ENCODE data around the gene METAP1. TPM values are rescaled to one million over a fixed set of nuclear protein-coding genes. Genes with fewer than 3 reads are reported as not detected.

The METAP1 gene
- total and polyA plus RNA-seq, 2 of the 8 experiments (the other 6 are each of a cell fraction or from before 2014, with no cell fraction given): 50.6 to 85.2 TPM

DNA sequence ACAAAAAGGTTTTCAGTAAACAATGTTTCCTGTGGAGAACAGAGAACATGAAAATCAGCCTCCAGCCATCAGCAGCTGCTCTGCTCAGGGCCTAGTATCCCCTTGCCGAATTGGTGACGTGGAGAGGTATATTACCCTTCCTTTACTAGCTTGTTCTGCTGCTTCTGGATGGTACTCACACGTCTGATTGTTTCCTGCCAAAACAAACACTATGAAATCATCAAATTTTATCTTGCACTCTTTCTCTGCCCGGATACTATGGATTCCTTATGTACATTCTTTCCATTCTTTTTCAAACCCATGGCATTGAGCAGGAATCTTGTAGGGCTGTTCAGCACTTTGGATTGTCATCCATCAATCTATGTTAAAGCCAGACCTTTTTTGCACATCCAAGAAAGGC is 18.8 kb upstream of the METAP1 start:
- FAIRE-seq: no peak
- H3K4me2 ChIP-seq (ENCODE audit: insufficient read depth in 1 of 2, low read depth in 2 of 2, low read length in 2 of 2): no peak overlapping the region
- TF ChIP-seq CBX5 (IDR thresholded peaks at IDR 0.05; ENCODE audit: low read depth, low read length) (no peak), CHD2 (IDR thresholded peaks at IDR 0.05; ENCODE audit: low read length) (no peak), FOSL1 (IDR thresholded peaks at IDR 0.05; ENCODE audit: insufficient read depth, low read depth, low read length) (no peak), BACH1 (IDR thresholded peaks at IDR 0.05; ENCODE audit: low read length) (no peak), SIX5 (IDR thresholded peaks at IDR 0.05; ENCODE audit: low read depth, low read length) (no peak), YY1 (IDR thresholded peaks at IDR 0.05; ENCODE audit: low read depth, low read length) (no peak), HDAC6 (IDR thresholded peaks at IDR 0.05; ENCODE audit: low read depth, low read length) (no peak), TAF7 (optimal IDR thresholded peaks at IDR 0.05; ENCODE audit: borderline replicate concordance, low read depth, low read length) (no peak), KDM1A (IDR thresholded peaks at IDR 0.05; ENCODE audit: borderline replicate concordance, low read length) (no peak), RFX5 (IDR thresholded peaks at IDR 0.05; ENCODE audit: borderline replicate concordance, low read depth, low read length) (no peak), NRF1 (IDR thresholded peaks at IDR 0.05; ENCODE audit: low read depth, low read length) (no peak), RNF2 (IDR thresholded peaks at IDR 0.05; ENCODE audit: borderline replicate concordance, low read depth, low read length, missing control alignments, poor library complexity, severe bottlenecking) (no peak), TCF12 (IDR thresholded peaks at IDR 0.05; ENCODE audit: low read depth, low read length) (no peak), PHF8 (conservative IDR thresholded peaks at IDR 0.05; ENCODE audit: low read depth, low read length) (no peak), EGR1 (IDR thresholded peaks at IDR 0.05; ENCODE audit: borderline replicate concordance, low read depth, low read length) (no peak)

More for the DNA sequence above, 18.8 kb upstream of the METAP1 start:
- Histone ChIP-seq H2AFZ (ENCODE audit: low read length) (no peak overlapping the region), H2BK12ac (ENCODE audit: low read depth, low read length) (no peak overlapping the region), H2BK5ac (ENCODE audit: low read depth, low read length) (no peak overlapping the region), H3K27me3 (replicated peaks in 1 of 4; ENCODE audit: control insufficient read depth in 3 of 4, extremely low read depth in 1 of 4, insufficient read depth in 3 of 4, low read length in 3 of 4) (no peaks in the 10 kb centered on the region), H2AK5ac (ENCODE audit: low read depth, low read length) (no peak overlapping the region), H3K4me1 (replicated peaks in 1 of 4; ENCODE audit: control insufficient read depth in 3 of 4, insufficient read depth in 4 of 4, low read length in 3 of 4) (no peaks in the 10 kb centered on the region), H2BK20ac (ENCODE audit: low read length) (no peak overlapping the region), H3K9me3 (ENCODE audit: insufficient read depth in 2 of 2, low read depth in 1 of 2, low read length in 1 of 2) (no peaks in the 10 kb centered on the region), H4K8ac (ENCODE audit: extremely low read depth, insufficient read depth, low read length) (no peak overlapping the region), H3K79me1 (ENCODE audit: low read depth, low read length) (no peaks in the 10 kb centered on the region), H4K20me1 (replicated peaks in 1 of 2; ENCODE audit: control insufficient read depth in 1 of 2, insufficient read depth in 2 of 2, low read length in 2 of 2) (no peaks in the 10 kb centered on the region), H3K23ac (ENCODE audit: insufficient read length) (no peak overlapping the region), H3K56ac (replicated peaks; ENCODE audit: insufficient read length, low read depth, low read length) (no peak overlapping the region), H3K27ac (ENCODE audit: low read depth, low read length) (no peak overlapping the region), H3K4ac (replicated peaks; ENCODE audit: insufficient read length, low read depth, low read length) (no peak overlapping the region), H3K14ac (ENCODE audit: insufficient read length) (no peak overlapping the region), H3K23me2 (ENCODE audit: low read depth, low read length) (no peaks in the 10 kb centered on the region), H3K18ac (ENCODE audit: extremely low read depth, low read length) (no peak overlapping the region), H3K9ac (replicated peaks in 1 of 4; ENCODE audit: extremely low read depth in 1 of 4, low read depth in 3 of 4, low read length in 3 of 4) (no peak overlapping the region), H3K4me3 (ENCODE audit: extremely low read depth in 1 of 4, insufficient read depth in 2 of 4, low read depth in 3 of 4, low read length in 4 of 4) (no peak overlapping the region), H4K91ac (replicated peaks; ENCODE audit: insufficient read length, low read length) (no peak overlapping the region), H2BK120ac (replicated peaks; ENCODE audit: low read depth, low read length) (no peak overlapping the region), H2BK15ac (ENCODE audit: low read length) (no peak overlapping the region), H4K5ac (ENCODE audit: insufficient read length, low read depth, low read length) (no peak overlapping the region), H3K36me3 (ENCODE audit: control insufficient read depth in 2 of 4, insufficient read depth in 4 of 4, low read length in 3 of 4) (no peaks in the 10 kb centered on the region), H3K79me2 (ENCODE audit: control insufficient read depth in 1 of 2, insufficient read depth in 2 of 2, low read length in 2 of 2) (no peaks in the 10 kb centered on the region)
- WGBS, 2 experiments (ENCODE audit: extremely low coverage in 1 of 2, insufficient coverage in 1 of 2, insufficient read length in 1 of 2, insufficient replicate concordance in 2 of 2, low coverage in 1 of 2, low lambda C conversion rate in 2 of 2, missing lambda C conversion rate in 1 of 2): 82% methylated on average over 4 of the region's 4 CpGs; no CpG with 5 or more reads in 1 of the 2 experiments
- POLR2A ChIA-PET (ENCODE audit: partially characterized antibody): interaction anchor here (1.2 to 1.7 kb wide), 2 partner anchors 19 to 52 kb away, joined by 4 to 5 read pairs; partner anchors contain the start of gene METAP1
- no peak for DNase-seq (ENCODE audit: low read depth in 1 of 2, low spot score in 2 of 2)
- CTCF ChIA-PET (ENCODE audit: partially characterized antibody): interaction anchor here (1.7 kb wide), 1 partner anchor 18 kb away, joined by 4 read pairs; the partner anchor contains the start of gene METAP1
